ENCODE measurements around the gene CNOT6. TPM values are rescaled to one million over a fixed set of nuclear protein-coding genes. Genes with fewer than 3 reads are reported as not detected.

The CNOT6 gene
- total RNA-seq, 4 donors from 2014 or later = 11.0 to 17.8 (median 15.0) TPM

DNA sequence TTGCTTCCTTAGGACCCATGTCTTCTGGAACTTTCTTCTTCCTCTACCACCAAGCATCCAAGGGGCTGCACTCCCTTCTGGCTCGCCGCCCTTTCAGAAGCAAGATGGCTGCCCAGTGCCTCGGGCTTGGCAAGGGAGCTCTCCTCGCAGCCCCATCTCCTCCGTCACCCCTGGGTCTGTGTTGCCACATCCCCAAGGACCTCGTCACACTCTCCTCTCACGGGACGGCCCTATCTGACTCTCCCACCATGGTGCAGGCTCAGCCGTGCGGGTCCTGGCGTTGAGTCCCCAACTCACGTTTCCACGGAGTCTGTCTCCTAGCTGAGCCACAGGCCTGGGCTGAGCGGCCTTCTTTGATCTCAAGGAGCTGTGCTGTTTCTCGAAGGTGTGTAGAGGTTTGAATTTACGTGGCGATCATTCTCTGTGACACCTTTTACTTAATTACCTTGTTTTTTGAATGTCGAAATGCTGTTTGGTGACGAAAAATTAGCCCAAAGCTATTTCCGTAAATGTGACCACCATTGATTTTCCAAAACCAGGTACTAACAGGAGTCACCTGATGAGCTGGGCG is 112.1 kb downstream of the CNOT6 start:
- no peak overlapping the region for H3K27ac ChIP-seq
- H3K4me1 ChIP-seq = no peaks in the 10 kb centered on the region
- no peak for TF ChIP-seq EP300 (IDR thresholded peaks at IDR 0.05)
- no peak for TF ChIP-seq POLR2A (IDR thresholded peaks at IDR 0.05)
- TF ChIP-seq, protein P1, sequence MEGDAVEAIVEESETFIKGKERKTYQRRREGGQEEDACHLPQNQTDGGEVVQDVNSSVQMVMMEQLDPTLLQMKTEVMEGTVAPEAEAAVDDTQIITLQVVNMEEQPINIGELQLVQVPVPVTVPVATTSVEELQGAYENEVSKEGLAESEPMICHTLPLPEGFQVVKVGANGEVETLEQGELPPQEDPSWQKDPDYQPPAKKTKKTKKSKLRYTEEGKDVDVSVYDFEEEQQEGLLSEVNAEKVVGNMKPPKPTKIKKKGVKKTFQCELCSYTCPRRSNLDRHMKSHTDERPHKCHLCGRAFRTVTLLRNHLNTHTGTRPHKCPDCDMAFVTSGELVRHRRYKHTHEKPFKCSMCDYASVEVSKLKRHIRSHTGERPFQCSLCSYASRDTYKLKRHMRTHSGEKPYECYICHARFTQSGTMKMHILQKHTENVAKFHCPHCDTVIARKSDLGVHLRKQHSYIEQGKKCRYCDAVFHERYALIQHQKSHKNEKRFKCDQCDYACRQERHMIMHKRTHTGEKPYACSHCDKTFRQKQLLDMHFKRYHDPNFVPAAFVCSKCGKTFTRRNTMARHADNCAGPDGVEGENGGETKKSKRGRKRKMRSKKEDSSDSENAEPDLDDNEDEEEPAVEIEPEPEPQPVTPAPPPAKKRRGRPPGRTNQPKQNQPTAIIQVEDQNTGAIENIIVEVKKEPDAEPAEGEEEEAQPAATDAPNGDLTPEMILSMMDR (IDR thresholded peaks at IDR 0.05) = no peak
- no peak for TF ChIP-seq POLR2AphosphoS5 (IDR thresholded peaks at IDR 0.05)
- no peaks in the 10 kb centered on the region for H3K36me3 ChIP-seq
- H3K4me3 ChIP-seq = no peak overlapping the region
- H3K27me3 ChIP-seq = peaks cover 9% of the 10 kb centered on the region
- DNase-seq (ENCODE audit: low spot score in 2 of 2) = peak in 1 of 2 donors; percentile 40
- WGBS = 77% methylated on average over 19 of the region's 21 CpGs
- no peaks in the 10 kb centered on the region for H3K9me3 ChIP-seq

DNA sequence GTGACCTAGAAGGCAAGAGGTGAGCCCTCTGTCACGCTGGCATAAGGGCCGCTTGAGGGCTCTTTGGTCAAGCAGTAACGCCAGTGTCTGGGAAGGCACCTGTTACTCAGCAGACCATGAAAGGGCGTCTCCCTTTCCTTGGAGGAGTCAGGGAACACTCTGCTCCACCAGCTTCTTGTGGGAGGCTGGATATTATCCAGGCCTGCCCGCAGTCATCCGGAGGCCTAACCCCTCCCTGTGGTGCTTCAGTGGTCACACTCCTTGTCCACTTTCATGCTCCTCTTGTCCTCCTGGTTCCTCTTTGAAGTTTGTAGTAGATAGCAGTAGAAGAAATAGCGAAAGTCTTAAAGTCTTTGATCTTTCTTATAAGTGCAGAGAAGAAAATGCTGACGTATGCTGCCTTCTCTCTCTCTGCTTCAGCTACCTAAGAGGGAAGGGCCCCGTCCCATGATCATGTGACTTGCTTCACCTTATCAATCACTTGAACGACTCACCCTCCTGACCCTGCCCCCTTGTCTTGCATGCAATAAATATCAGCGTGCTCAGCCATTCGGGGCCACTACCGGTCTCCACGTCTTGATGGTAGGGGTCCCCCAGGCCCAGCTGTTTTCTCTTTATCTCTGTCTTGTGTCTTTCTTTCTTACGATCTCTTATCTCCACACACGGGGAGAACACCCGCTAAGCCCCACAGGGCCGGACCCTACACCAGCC is 113.8 kb downstream of the CNOT6 start:
- H3K27me3 ChIP-seq = peaks cover 9% of the 10 kb centered on the region
- no peaks in the 10 kb centered on the region for H3K36me3 ChIP-seq
- TF ChIP-seq POLR2AphosphoS5 (IDR thresholded peaks at IDR 0.05) (no peak), POLR2A (IDR thresholded peaks at IDR 0.05) (no peak), EP300 (IDR thresholded peaks at IDR 0.05) (no peak)
- TF ChIP-seq, protein P1 (IDR thresholded peaks at IDR 0.05) = no peak
- no peaks in the 10 kb centered on the region for H3K9me3 ChIP-seq
- DNase-seq (ENCODE audit: low spot score in 2 of 2) = no peak
- no peaks in the 10 kb centered on the region for H3K4me1 ChIP-seq
- no peak overlapping the region for H3K4me3 ChIP-seq
- 60% methylated on average over 18 of the region's 18 CpGs for WGBS
- no peak overlapping the region for H3K27ac ChIP-seq

DNA sequence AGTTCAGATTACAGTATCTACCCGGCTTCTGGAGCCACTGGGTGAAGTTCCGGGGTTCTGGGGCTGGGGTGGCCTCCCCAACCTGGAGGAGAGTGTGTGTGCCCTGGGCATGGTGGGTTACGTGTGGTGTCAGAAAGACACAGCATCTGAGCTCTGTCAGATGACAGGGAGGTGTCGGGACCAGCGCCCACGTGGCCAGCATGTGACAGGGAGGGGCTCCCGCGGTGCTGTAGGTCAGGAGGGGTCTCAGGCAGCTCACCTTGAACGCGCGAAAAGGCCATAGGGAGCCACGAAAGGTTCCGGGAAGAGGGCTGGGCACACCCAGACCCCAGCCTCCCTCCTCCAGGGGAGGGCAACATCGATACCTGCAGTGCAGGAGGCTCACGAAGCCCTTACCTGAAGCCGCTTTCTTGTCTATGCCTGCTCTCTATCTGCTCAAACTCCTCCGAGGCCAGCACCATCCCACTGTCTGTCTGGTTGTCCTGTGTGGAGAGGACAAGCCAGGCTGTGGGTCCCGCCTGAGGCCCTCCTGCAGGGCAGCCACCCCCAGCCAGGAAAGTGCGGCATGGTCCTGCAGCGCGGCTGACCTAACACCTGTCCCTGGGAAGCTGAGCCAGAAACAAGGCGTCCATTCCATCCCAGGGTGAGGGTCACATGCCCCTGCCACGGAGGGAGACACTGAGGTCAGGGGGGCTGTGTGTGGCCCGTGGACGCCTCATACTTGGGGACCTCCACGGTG is 114.6 kb downstream of the CNOT6 start:
- Histone ChIP-seq H3K4me1 (no peaks in the 10 kb centered on the region), H3K9me3 (no peaks in the 10 kb centered on the region), H3K36me3 (no peaks in the 10 kb centered on the region), H3K27ac (no peak overlapping the region), H3K4me3 (no peak overlapping the region), H3K27me3 (peaks cover 9% of the 10 kb centered on the region)
- WGBS = 84% methylated on average over 13 of the region's 26 CpGs
- no peak for DNase-seq (ENCODE audit: low spot score in 2 of 2)
- TF ChIP-seq, protein P1 (IDR thresholded peaks at IDR 0.05) = no peak
- no peak for TF ChIP-seq POLR2A (IDR thresholded peaks at IDR 0.05)
- TF ChIP-seq POLR2AphosphoS5 (IDR thresholded peaks at IDR 0.05) = no peak
- no peak for TF ChIP-seq EP300 (IDR thresholded peaks at IDR 0.05)

DNA sequence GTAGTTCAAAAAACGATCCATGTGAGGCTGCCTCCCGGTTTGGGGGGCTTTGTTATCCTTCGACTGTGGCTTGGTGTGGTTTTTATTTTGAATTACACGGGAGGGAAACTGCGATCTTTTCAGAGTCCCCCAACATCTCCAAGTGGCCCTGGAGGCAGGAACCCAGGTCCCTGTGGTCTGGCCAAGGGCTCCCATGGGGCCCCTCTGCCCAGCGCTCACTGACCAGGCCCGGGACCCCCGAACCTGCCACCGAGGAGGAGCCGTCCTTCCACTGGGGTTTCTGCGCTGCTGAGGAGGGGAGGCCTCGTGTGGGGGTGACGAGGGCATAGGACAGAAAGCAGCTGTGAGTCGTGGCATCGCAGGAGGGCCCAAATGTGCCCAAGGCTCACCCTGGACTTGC is 115.2 kb downstream of the CNOT6 start:
- 82% methylated on average over 15 of the region's 15 CpGs for WGBS
- H3K27ac ChIP-seq = no peak overlapping the region
- no peak for TF ChIP-seq POLR2AphosphoS5 (IDR thresholded peaks at IDR 0.05)
- TF ChIP-seq, protein P1 (IDR thresholded peaks at IDR 0.05) = no peak
- no peak for TF ChIP-seq EP300 (IDR thresholded peaks at IDR 0.05)
- TF ChIP-seq POLR2A (IDR thresholded peaks at IDR 0.05) = no peak
- peaks cover 9% of the 10 kb centered on the region for H3K27me3 ChIP-seq
- no peaks in the 10 kb centered on the region for H3K9me3 ChIP-seq
- H3K4me1 ChIP-seq = no peaks in the 10 kb centered on the region
- no peaks in the 10 kb centered on the region for H3K36me3 ChIP-seq
- no peak for DNase-seq (ENCODE audit: low spot score in 2 of 2)
- H3K4me3 ChIP-seq = no peak overlapping the region

Data from suprapubic skin (tissue), 4 donors.